ENCODE results near the gene SOD1. TPM values are rescaled to one million over a fixed set of nuclear protein-coding genes. Genes with fewer than 3 reads are reported as not detected.

SOD1 gene
- total RNA-seq, 4 donors from 2014 or later = 87.6 to 156 (median 140) TPM

DNA sequence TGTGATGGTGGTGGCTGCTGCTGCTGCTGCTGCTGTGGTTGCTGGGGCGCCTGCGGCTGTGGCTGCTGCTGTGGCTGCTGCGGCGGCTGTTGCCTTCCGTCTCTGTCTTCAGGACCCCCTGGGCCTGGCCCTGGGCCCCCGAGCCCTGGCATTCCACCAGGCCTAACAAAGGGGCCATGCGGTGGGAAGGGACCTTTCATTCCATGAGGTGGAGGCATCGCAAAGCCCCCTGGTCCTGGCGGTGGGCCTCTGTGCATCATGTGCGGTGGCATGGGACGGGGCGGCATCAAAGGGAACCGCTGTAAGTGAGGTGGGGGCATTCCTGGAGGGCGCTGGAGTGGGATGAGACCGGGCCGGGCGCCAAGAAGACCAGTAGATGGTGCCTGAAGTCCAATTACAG lies 12.4 kb downstream of the SOD1 start:
- Histone ChIP-seq H3K27ac (no peak overlapping the region), H3K36me3 (no peaks in the 10 kb centered on the region), H3K4me1 (peaks cover 0 to 15% of the 10 kb centered on the region in 2 donors), H3K27me3 (no peaks in the 10 kb centered on the region), H3K9me3 (no peaks in the 10 kb centered on the region), H3K4me3 (no peak overlapping the region)
- TF ChIP-seq, protein P1, sequence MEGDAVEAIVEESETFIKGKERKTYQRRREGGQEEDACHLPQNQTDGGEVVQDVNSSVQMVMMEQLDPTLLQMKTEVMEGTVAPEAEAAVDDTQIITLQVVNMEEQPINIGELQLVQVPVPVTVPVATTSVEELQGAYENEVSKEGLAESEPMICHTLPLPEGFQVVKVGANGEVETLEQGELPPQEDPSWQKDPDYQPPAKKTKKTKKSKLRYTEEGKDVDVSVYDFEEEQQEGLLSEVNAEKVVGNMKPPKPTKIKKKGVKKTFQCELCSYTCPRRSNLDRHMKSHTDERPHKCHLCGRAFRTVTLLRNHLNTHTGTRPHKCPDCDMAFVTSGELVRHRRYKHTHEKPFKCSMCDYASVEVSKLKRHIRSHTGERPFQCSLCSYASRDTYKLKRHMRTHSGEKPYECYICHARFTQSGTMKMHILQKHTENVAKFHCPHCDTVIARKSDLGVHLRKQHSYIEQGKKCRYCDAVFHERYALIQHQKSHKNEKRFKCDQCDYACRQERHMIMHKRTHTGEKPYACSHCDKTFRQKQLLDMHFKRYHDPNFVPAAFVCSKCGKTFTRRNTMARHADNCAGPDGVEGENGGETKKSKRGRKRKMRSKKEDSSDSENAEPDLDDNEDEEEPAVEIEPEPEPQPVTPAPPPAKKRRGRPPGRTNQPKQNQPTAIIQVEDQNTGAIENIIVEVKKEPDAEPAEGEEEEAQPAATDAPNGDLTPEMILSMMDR (IDR thresholded peaks at IDR 0.05) = no peak
- no peak for TF ChIP-seq POLR2A (IDR thresholded peaks at IDR 0.05)
- DNase-seq = no peak
- intact Hi-C loops (cut with DNase I; ENCODE audit: low total_unique reads) = no loop called here

DNA sequence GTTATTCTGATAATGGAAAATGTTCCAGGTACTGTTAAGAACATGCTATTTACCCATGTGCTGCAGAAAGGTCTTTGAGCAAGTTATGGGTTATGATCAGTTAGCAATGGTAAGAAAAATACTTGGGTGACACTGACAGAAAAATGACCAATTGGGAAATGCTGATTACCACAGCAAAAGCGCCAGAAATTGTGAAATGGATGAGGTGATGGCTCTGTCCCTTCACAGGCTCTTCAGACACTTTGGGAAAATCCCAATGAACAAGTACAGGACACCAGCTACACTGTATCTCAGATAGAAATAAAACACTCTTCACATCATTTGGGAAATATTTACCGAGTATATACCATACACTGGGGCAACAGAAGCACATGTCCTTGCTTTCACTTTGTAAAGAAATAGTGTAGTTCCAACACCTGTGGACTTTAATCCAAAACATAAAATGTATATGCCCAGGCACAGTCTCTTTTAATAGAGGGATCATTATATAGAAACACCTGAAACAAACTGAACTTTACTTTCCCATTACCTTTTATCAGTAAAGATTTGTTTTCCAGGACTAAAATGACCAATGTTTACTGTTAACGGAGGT lies 13.9 kb downstream of the SOD1 start:
- TF ChIP-seq, protein P1 (IDR thresholded peaks at IDR 0.05) = no peak
- TF ChIP-seq POLR2A (IDR thresholded peaks at IDR 0.05) = no peak
- Histone ChIP-seq H3K9me3 (no peaks in the 10 kb centered on the region), H3K4me1 (peaks cover 0 to 15% of the 10 kb centered on the region in 2 donors), H3K36me3 (no peaks in the 10 kb centered on the region), H3K27ac (no peak overlapping the region), H3K27me3 (no peaks in the 10 kb centered on the region), H3K4me3 (no peak overlapping the region)
- intact Hi-C loops (cut with DNase I; ENCODE audit: low total_unique reads) = no loop called here
- DNase-seq = no peak

DNA sequence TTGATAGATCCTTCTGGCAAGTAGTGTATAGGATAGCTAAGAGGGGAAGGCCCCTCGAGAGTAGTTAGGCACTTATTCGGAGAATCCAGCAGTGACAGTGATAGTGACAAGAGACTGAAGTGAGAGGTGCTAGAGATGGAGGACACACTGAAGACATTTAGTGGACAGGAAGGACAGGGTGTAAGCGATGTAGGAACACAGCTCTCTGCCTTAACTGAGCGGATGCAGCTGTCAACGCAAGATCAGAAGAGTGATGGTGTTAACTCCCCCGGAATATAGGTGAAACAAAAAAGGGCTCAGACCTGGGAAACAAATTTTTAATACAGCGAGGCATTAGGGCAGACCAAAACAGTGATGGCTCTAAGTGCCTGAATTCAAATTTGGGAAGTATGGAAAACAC lies 15.8 kb downstream of the SOD1 start:
- H3K4me3 ChIP-seq = no peak overlapping the region
- no peaks in the 10 kb centered on the region for H3K27me3 ChIP-seq
- no peak for DNase-seq
- no peaks in the 10 kb centered on the region for H3K9me3 ChIP-seq
- TF ChIP-seq POLR2A (IDR thresholded peaks at IDR 0.05) = no peak
- TF ChIP-seq, protein P1 (IDR thresholded peaks at IDR 0.05) = no peak
- no peak overlapping the region for H3K27ac ChIP-seq
- H3K4me1 ChIP-seq = no peaks in the 10 kb centered on the region
- intact Hi-C loops (cut with DNase I; ENCODE audit: low total_unique reads) = no loop called here
- no peaks in the 10 kb centered on the region for H3K36me3 ChIP-seq

DNA sequence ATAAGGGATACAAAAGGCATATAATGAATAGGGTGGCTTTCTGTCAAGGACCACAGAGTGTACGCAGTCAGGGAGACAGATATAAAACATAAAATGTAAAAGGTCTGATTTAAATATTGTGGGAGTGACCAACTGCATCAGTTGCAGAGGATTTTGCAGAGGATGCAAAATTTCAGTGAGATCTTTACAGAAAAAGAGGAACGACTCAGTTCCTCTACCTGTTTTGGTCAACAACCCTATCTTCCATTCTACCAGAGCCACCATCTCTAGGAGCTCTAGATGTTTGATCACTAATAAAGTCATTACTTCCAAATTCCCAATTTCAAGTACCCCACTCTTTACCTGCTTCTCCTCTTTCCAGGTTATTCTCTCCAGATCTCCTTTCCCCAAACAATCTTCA lies 16.5 kb downstream of the SOD1 start:
- intact Hi-C loops (cut with DNase I; ENCODE audit: low total_unique reads) = no loop called here
- TF ChIP-seq, protein P1 (IDR thresholded peaks at IDR 0.05) = no peak
- TF ChIP-seq POLR2A (IDR thresholded peaks at IDR 0.05) = no peak

DNA sequence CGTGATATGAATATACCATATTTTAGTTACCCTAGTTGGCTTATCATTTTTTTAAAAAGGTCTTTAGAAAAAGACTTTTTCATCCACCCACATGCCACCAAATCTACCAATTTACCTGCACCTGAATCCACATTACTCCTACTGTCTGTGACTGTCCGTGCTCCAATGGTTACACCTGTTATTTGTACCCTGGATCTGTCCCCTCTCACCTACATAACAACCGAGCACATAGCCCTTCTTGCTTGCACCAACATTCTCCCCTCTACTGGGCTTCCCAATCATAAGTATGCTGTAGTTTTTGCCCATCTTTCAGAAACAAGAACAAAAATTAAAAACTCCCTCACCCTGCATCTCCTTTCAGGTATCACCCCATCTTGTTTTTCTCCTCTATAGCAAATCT lies 17.6 kb downstream of the SOD1 start:
- Histone ChIP-seq H3K4me3 (no peak overlapping the region), H3K27ac (no peak overlapping the region), H3K27me3 (no peaks in the 10 kb centered on the region), H3K4me1 (no peaks in the 10 kb centered on the region), H3K36me3 (no peaks in the 10 kb centered on the region), H3K9me3 (no peaks in the 10 kb centered on the region)
- no peak for TF ChIP-seq POLR2A (IDR thresholded peaks at IDR 0.05)
- TF ChIP-seq, protein P1 (IDR thresholded peaks at IDR 0.05) = no peak
- DNase-seq = no peak
- intact Hi-C loops (cut with DNase I; ENCODE audit: low total_unique reads) = no loop called here

More for the DNA sequence above, 16.5 kb downstream of the SOD1 start:
- Histone ChIP-seq H3K27me3 (no peaks in the 10 kb centered on the region), H3K9me3 (no peaks in the 10 kb centered on the region), H3K27ac (no peak overlapping the region), H3K4me1 (no peaks in the 10 kb centered on the region), H3K36me3 (no peaks in the 10 kb centered on the region), H3K4me3 (no peak overlapping the region)
- DNase-seq = no peak

All from uterus (tissue), 4 donors.